ENCODE data around the gene STN1. TPM values are rescaled to one million over a fixed set of nuclear protein-coding genes. Genes with fewer than 3 reads are reported as not detected.

Gene STN1
- total and polyA plus RNA-seq, 9 of the 15 experiments (the other 6 are each of a cell fraction or from before 2014, with no cell fraction given) = 9.1 to 19.6 (median 13.8) TPM

DNA sequence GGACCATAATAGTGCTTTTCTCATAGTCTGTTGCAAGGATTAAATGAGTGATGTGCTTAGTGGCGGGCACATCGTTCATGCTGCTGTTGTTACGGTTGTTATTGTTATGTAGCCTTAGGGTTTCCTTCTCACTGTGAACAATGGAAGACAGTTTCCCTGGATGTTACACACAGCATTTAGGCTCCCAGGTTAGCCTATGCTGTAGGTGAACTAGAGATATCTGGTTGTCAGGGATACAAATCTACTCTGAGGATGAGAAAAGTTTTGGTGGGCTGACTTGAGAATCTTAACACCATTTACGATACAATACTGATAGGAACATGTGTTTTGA, 77.3 kb downstream of the STN1 start:
- peaks cover 13 to 56% of the 10 kb centered on the region in 2 experiments; a peak in 4 of 5 replicates for H3K27me3 ChIP-seq (ENCODE audit: control insufficient read depth in 2 of 2, insufficient read depth in 2 of 2, low read length in 2 of 2)
- H2AFZ ChIP-seq (ENCODE audit: low read depth, low read length) = no peak overlapping the region
- no peaks in the 10 kb centered on the region for H3K79me2 ChIP-seq (ENCODE audit: control insufficient read depth, insufficient read depth, low read length)
- no peaks in the 10 kb centered on the region for H3K9me3 ChIP-seq (replicated peaks; ENCODE audit: control insufficient read depth, insufficient read depth, low read depth, low read length)
- POLR2A ChIA-PET = no interaction called here
- H3K9ac ChIP-seq (ENCODE audit: insufficient read depth in 1 of 2, low read depth in 2 of 2, low read length in 2 of 2) = no peak overlapping the region
- in situ Hi-C loops (cut with MboI) = no loop called here
- ATAC-seq (no peak), DNase-seq (ENCODE audit: extremely low read depth in 1 of 4, low spot score in 3 of 4) (no peak), FAIRE-seq (no peak)
- WGBS (ENCODE audit: insufficient coverage, low coverage, missing lambda C conversion rate) = 16% methylated on average over 4 of the region's 4 CpGs
- CTCF ChIA-PET (ENCODE audit: low intra/inter-chr PET ratio) = no interaction called here
- no peak overlapping the region for H3K27ac ChIP-seq (ENCODE audit: extremely low read depth, low read depth, low read length)
- BruUV-seq (replicated peaks) = no TSS peak
- H3K4me3 ChIP-seq = no peak overlapping the region
- intact Hi-C loops (cut with micrococcal nuclease) = no loop called here
- H3K9me1 ChIP-seq (ENCODE audit: control insufficient read depth, insufficient read depth, low read length) = no peaks in the 10 kb centered on the region
- H4K20me1 ChIP-seq (replicated peaks; ENCODE audit: control insufficient read depth, insufficient read depth, low read length) = no peaks in the 10 kb centered on the region
- TF ChIP-seq GTF2A2 (tag; IDR thresholded peaks at IDR 0.05) (no peak), EGR1 (conservative IDR thresholded peaks at IDR 0.05) (no peak), NCOA4 (IDR thresholded peaks at IDR 0.05; ENCODE audit: partially characterized antibody) (no peak), SIN3B (IDR thresholded peaks at IDR 0.05; ENCODE audit: low read depth) (no peak), ZNF785 (CRISPR knock-in tag; IDR thresholded peaks at IDR 0.05) (no peak), LARP7 (IDR thresholded peaks at IDR 0.05) (no peak), BHLHE40 (IDR thresholded peaks at IDR 0.05; ENCODE audit: low read length) (no peak), GMEB1 (CRISPR knock-in tag; IDR thresholded peaks at IDR 0.05) (no peak), ZFP36 (IDR thresholded peaks at IDR 0.05; ENCODE audit: low read depth, low read length, partially characterized antibody) (no peak), CHD2 (IDR thresholded peaks at IDR 0.05; ENCODE audit: low read depth, low read length) (no peak), ZNF217 (CRISPR knock-in tag; IDR thresholded peaks at IDR 0.05) (no peak), ZNF143 (CRISPR knock-in tag; IDR thresholded peaks at IDR 0.05) (no peak), E2F4 (CRISPR knock-in tag; IDR thresholded peaks at IDR 0.05; ENCODE audit: low read depth) (no peak), HLTF (IDR thresholded peaks at IDR 0.05) (no peak), ZNF174 (CRISPR knock-in tag; IDR thresholded peaks at IDR 0.05) (no peak), WHSC1 (IDR thresholded peaks at IDR 0.05; ENCODE audit: low read length) (no peak)
- TF ChIP-seq, protein P1, sequence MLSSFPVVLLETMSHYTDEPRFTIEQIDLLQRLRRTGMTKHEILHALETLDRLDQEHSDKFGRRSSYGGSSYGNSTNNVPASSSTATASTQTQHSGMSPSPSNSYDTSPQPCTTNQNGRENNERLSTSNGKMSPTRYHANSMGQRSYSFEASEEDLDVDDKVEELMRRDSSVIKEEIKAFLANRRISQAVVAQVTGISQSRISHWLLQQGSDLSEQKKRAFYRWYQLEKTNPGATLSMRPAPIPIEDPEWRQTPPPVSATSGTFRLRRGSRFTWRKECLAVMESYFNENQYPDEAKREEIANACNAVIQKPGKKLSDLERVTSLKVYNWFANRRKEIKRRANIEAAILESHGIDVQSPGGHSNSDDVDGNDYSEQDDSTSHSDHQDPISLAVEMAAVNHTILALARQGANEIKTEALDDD (IDR thresholded peaks at IDR 0.05) = no peak
- no peaks in the 10 kb centered on the region for H3K36me3 ChIP-seq (ENCODE audit: control insufficient read depth, insufficient read depth, low read length)
- H3K4me1 ChIP-seq (replicated peaks in 1 of 2; ENCODE audit: control insufficient read depth in 2 of 2, insufficient read depth in 2 of 2, low read length in 2 of 2) = no peaks in the 10 kb centered on the region; a peak in 1 of 5 replicates
- no peak overlapping the region for H3K4me2 ChIP-seq (ENCODE audit: insufficient read depth, low read length)

All from K562 (cell line).